Fibroblast of the aortic adventitia (primary cell): ENCODE data around the gene MAP4. TPM values are rescaled to one million over a fixed set of nuclear protein-coding genes. Genes with fewer than 3 reads are reported as not detected.
A peak's percentile ranks its signal among the peaks of the same experiment; 100 is the strongest.

Experiments
- DNase-seq: peaks from one replicate; pipeline ENCODE4 v3.0.0-alpha.2; 2010; ENCODE audit warnings: low read depth
- H3K4me3 ChIP-seq: 2 replicates; pipeline ENCODE4 v1.5.1; 2011; ENCODE audit warnings: low read depth, mild to moderate bottlenecking, control low read depth, low read length, moderate library complexity
- total RNA-seq: library from RNA; depleted of rRNA; stranded (reverse); fragments of >200 nt; gene quantifications from 2 replicates; pipeline ENCODE4 v1.2.3, GENCODE V29; 2012; ENCODE audit warnings: low replicate concordance
- TF ChIP-seq, protein P1 (sequence below): IDR thresholded peaks from 2 replicates; pipeline ENCODE4 v1.5.1; 2011; ENCODE audit warnings: mild to moderate bottlenecking, low read length, control low read depth, inconsistent platforms; ENCODE audit not compliant: insufficient read depth

The MAP4 gene
- total RNA-seq, 1 donor: 157 TPM

- H3K4me3 ChIP-seq: no peak overlapping the region
- TF ChIP-seq, protein P1, sequence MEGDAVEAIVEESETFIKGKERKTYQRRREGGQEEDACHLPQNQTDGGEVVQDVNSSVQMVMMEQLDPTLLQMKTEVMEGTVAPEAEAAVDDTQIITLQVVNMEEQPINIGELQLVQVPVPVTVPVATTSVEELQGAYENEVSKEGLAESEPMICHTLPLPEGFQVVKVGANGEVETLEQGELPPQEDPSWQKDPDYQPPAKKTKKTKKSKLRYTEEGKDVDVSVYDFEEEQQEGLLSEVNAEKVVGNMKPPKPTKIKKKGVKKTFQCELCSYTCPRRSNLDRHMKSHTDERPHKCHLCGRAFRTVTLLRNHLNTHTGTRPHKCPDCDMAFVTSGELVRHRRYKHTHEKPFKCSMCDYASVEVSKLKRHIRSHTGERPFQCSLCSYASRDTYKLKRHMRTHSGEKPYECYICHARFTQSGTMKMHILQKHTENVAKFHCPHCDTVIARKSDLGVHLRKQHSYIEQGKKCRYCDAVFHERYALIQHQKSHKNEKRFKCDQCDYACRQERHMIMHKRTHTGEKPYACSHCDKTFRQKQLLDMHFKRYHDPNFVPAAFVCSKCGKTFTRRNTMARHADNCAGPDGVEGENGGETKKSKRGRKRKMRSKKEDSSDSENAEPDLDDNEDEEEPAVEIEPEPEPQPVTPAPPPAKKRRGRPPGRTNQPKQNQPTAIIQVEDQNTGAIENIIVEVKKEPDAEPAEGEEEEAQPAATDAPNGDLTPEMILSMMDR: no peak
- DNase-seq: no peak
Measured at GRCh38 chr3:47912006-47912504, 104.2 kb downstream of the MAP4 start.

DNA sequence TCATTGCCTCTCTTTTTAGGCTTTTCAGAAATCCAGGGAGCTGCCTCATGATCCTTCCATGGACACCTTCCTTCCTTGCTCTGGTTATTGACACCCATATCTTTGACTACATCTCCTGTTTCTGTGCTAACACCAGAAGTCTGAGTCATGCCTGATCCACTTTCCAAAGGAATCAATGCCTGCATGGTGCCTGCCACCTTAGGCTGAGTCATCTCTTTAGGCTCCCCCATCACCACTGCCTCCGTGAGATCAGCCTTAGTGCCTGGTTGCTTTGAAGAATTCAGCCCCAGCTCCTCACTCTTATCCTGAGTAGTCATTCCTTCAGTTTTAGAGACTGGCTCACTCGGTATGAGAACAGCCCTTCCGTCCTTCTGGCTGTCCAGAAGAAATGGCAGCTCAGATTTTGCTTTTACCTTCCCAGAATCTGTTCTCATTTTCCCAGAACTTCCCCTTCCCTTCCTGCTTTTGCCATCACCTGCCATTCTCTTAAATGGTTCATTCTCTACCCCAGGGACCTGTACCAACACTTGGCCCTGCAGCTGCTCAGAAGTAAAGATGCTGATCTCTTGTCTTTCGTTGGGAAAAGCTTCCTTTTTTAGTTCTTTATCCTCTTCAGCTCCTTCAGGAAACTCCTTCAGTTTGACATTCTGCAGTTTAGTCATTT lies 105.3 kb downstream of the MAP4 start:
- H3K4me3 ChIP-seq: no peak overlapping the region
- TF ChIP-seq, protein P1: no peak
- peak; percentile 81 for DNase-seq

DNA sequence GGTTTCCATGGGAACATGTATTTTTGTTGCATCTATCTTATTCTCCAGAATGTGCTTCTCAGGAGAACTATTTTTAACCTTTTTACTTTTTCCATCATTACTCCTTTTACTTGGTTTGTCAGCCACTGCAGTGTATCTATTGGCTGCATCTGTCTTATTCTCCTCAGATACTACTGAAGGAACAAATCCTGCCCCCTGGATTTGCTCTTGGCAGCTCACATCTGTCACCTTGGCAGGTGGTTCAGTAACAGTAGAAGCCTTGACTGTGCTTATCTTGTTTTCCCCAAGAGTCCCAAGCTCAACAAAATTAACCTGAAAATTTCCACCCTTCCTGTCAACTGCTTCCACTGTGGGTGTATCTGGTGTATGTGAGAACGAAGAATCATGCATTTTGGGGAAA lies 106.0 kb downstream of the MAP4 start:
- TF ChIP-seq, protein P1: no peak
- no peak overlapping the region for H3K4me3 ChIP-seq
- no peak for DNase-seq

- no peak for DNase-seq
- H3K4me3 ChIP-seq: no peak overlapping the region
- TF ChIP-seq, protein P1: no peak
Measured at GRCh38 chr3:47909607-47910006, 106.6 kb downstream of the MAP4 start.

GRCh38 chr3:47908744-47909143 lies 107.5 kb downstream of the MAP4 start:
- TF ChIP-seq, protein P1: no peak
- H3K4me3 ChIP-seq: no peak overlapping the region
- DNase-seq: no peak

GRCh38 chr3:47907784-47908183 lies 108.4 kb downstream of the MAP4 start:
- no peak for DNase-seq
- TF ChIP-seq, protein P1: no peak
- no peak overlapping the region for H3K4me3 ChIP-seq

DNA sequence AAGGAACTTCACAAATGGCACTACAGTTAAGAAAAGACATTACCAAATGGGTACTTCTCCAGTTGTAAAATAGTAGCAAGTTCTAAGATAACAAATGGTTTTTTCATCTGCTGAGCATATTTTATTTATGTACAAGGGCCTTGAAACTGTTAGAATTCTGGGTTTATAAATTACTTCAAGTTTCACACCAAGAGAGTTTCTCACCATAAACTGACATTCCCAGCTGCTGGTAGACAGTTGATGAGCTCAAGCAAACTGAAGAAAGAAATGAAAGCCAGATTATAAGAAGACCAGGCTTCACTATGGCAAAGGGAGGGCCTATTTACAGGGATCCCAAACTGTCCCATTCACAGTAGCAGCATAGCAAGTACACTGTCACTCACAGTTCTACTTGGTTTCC lies 113.5 kb downstream of the MAP4 start:
- TF ChIP-seq, protein P1: no peak
- no peak overlapping the region for H3K4me3 ChIP-seq
- no peak for DNase-seq
